ENCODE measurements around the gene PPM1H. TPM values are rescaled to one million over a fixed set of nuclear protein-coding genes. Genes with fewer than 3 reads are reported as not detected.

The PPM1H gene
- total RNA-seq, 1 donor from 2014 or later, result 8.3 TPM

DNA sequence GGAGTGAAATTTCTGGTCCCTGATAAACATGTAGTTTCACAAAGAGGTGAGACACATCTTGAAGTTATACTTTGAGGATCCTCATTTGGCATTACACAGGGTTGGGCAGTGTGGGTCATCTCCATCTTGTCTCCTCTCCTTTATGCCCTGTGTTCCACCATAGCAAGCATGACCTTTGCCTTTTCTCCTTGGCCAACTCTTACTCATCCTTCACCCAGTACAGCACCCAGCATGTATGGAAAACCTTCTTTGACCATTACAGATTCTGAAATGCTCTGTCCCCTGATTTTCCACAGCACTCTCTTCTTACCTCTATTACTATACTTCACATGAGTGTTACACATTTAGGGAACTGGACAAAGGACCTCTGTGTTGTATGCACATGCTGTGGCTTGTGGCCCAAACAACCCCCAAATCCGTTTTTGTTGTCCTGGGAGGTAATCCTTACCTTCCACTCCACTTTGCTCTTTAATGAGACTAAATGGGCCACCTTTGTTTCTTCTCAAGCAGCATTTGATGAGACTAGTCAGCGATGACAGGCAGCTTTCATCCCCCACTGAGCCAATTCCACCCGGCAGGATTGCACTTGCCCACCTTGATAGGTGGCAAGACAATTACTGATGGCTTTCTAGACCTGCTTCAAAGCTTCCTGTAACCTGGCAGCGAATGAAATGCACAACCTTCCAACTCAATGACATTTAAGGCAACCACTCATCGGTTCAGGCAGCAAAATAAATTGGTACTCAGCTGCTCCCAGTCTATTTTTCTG is 304.8 kb downstream of the PPM1H start:
- DNase-seq (ENCODE audit: missing footprints), result no peak
- intact Hi-C loops (cut with DNase I), result loop anchor here (2.0 kb wide), 2 partner anchors 27 to 163 kb away; no protein-coding TSS in a partner anchor
- no peak for ATAC-seq

- no peak for DNase-seq (ENCODE audit: missing footprints)
- ATAC-seq, result no peak
- intact Hi-C loops (cut with DNase I), result no loop called here
Observed at GRCh38 chr12:62629413-62629812, 305.5 kb downstream of the PPM1H start.

- DNase-seq (ENCODE audit: missing footprints) (no peak), ATAC-seq (no peak)
- intact Hi-C loops (cut with DNase I), result no loop called here
Observed at GRCh38 chr12:62627181-62627580, 307.8 kb downstream of the PPM1H start.

DNA sequence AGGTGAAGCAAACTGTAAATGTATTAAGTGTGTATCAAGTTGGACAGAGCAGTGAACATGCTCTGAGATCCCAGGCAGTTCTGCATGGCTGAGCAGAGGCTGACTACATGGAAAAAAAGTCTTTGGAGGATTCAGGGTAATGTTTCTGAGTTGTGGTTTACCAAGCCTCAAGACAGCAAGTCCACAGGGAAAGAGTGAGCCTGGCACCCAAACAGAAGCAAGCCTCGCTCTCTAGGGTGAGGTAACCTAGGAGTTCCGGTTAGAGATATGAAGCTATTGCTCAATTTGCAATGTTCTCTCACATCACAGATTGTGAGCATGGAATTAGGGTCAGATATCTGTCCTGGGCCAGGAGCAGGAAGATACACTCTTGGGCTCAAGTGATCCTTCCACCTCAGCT is 309.7 kb downstream of the PPM1H start:
- intact Hi-C loops (cut with DNase I), result no loop called here
- DNase-seq (ENCODE audit: missing footprints) (no peak), ATAC-seq (peak; percentile 79)

DNA sequence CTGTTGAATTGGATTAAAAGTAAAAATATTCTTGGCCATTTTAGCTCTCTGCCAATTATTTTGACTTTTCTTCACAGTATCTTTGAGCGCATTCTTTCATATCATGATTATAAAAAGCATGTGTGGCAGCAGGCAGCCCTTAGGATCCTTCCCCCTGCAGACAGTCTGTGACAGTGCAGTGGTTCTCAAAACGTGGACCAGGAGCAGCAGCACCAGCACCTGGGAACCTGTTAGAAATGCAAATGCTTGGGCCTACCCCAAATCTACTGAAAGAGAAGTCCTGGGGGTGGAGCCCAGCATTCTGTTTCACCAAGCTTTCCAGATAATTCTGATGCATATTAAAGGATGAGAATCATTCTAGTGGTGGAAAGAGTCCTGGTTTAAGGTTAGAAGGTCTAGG is 312.8 kb downstream of the PPM1H start:
- no peak for ATAC-seq
- DNase-seq (ENCODE audit: missing footprints), result no peak
- intact Hi-C loops (cut with DNase I), result no loop called here

DNA sequence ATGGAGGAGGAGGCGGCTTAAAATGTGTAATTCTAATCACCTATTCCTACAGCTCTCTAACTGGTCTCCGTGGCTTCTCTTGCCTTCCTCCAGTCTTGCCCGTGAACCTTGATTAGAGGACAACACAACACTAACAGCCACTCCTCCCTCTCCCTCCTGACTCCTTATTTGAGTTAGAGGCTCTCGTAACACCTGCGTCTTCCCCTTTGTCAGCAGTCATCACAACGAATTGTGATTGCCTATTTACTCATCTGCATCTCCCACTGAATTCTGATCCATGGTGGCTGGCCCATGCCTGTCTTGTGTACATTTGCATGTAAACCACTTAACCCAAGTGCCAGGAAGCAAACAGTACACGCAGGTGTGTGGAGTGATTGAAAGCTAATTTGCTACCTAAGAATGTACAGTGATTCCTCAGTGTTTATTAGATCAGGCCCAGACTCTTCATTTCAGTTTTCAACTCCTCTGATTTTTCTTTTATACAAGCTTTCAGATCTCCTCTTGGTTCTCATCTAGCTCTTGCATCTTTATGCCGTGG is 313.8 kb downstream of the PPM1H start:
- ATAC-seq, result no peak
- intact Hi-C loops (cut with DNase I), result no loop called here

GRCh38 chr12:62618930-62619329 is 316.0 kb downstream of the PPM1H start:
- intact Hi-C loops (cut with DNase I), result no loop called here
- DNase-seq (ENCODE audit: missing footprints), result no peak

More for the DNA sequence above, 313.8 kb downstream of the PPM1H start:
- no peak for DNase-seq (ENCODE audit: missing footprints)

GRCh38 chr12:62618319-62618718 is 316.6 kb downstream of the PPM1H start:
- intact Hi-C loops (cut with DNase I), result no loop called here
- DNase-seq (ENCODE audit: missing footprints) (no peak), ATAC-seq (no peak)

More at GRCh38 chr12:62618930-62619329, 316.0 kb downstream of the PPM1H start:
- ATAC-seq, result no peak

GRCh38 chr12:62613081-62613480 is 321.9 kb downstream of the PPM1H start:
- DNase-seq (ENCODE audit: missing footprints), result no peak
- no peak for ATAC-seq
- intact Hi-C loops (cut with DNase I), result no loop called here

DNA sequence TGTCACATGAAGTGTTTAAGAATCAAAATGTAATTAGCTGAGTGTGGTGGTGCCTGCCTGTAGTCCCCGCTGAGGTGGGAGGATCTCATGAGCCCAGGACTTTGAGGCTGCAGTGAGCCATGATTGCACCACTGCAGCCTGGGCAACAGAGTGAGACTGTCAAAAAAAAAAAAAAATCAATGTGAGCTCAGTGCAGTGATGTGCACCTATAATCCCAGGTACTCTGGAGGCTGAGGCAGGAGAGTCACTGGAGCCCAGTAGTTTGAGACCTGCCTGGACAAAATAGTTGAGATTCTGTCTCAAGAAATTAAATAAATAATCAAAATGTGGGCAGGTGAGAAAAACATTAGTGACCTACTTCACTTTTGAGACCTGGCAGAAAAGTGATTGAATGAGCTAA is 328.3 kb downstream of the PPM1H start:
- intact Hi-C loops (cut with DNase I), result loop anchor here (10.0 kb wide), 1 partner anchor 328 kb away; the partner anchor contains the start of gene PPM1H
- DNase-seq (ENCODE audit: missing footprints), result no peak
- no peak for ATAC-seq

- intact Hi-C loops (cut with DNase I), result loop anchor here (10.0 kb wide), 1 partner anchor 329 kb away; the partner anchor contains the start of gene PPM1H
- DNase-seq (ENCODE audit: missing footprints), result no peak
- no peak for ATAC-seq
Observed at GRCh38 chr12:62605981-62606380, 329.0 kb downstream of the PPM1H start.

DNA sequence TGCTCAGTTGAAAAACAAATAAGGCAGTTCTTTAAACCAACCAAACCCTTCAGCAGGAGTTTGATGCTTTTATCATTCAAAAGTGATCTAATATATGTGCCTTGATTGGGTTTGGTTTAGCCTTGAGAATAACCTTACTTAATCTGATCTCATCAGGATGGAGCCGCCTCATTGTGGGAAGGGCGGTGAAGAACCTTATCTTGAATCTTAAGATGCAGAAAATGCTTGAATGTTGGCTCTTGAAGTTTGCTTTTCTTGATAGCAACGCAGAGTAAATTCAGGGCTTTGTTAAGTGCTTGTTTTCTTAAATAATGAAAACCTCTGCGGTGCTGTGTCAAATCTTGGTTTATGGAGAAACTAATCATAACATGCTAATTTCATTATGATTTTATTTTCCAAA is 330.1 kb downstream of the PPM1H start:
- intact Hi-C loops (cut with DNase I), result loop anchor here (5.0 to 10.0 kb wide), 2 partner anchors 97 to 330 kb away; partner anchors contain the start of gene PPM1H
- DNase-seq (ENCODE audit: missing footprints) (no peak), ATAC-seq (no peak)

DNA sequence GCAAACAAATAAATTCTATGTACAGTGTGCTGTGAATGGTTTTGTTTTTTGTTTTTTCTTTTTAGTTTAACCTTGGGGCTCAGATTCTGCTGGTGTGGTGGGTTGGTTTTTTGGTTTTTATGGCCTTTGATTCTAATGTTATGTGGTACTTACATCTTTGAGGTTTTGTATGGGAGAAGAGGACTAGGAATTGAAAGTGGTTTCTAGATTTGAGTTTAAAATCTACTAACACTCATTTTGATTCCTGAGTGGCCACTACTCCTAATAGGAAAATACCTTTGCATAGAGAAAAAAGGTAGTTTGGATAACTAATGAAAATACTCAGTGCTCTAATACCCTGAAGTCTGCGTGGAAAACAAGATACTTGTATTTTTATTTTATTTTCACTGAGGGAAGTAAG is 330.6 kb downstream of the PPM1H start:
- intact Hi-C loops (cut with DNase I), result loop anchor here (5.0 to 10.0 kb wide), 2 partner anchors 98 to 330 kb away; partner anchors contain the start of gene PPM1H
- DNase-seq (ENCODE audit: missing footprints) (no peak), ATAC-seq (no peak)

DNA sequence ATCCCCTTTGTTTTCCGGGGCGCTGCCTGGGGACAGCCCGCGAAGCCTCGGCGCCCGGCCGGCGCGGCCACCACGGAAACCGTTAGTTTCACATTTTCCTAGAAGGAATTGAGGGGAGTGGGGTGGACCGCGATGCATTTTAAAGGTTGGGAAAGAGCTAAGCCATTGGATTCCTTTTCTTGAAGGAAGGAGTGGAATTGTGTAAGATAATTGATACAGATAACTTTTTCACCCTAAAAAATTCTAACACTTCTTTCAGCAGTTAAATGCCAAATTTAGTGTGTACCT is 331.2 kb downstream of the PPM1H start:
- ATAC-seq (no peak), DNase-seq (ENCODE audit: missing footprints) (no peak)
- intact Hi-C loops (cut with DNase I), result loop anchor here (1.0 to 10.0 kb wide), 4 partner anchors 27 to 331 kb away; partner anchors contain the start of gene PPM1H

GRCh38 chr12:62603061-62603810 is 331.7 kb downstream of the PPM1H start:
- peak; percentile 93 for DNase-seq (ENCODE audit: missing footprints)
- peak; percentile 94 for ATAC-seq
- intact Hi-C loops (cut with DNase I), result loop anchor here (1.0 to 10.0 kb wide), 4 partner anchors 28 to 332 kb away; partner anchors contain the start of gene PPM1H

DNA sequence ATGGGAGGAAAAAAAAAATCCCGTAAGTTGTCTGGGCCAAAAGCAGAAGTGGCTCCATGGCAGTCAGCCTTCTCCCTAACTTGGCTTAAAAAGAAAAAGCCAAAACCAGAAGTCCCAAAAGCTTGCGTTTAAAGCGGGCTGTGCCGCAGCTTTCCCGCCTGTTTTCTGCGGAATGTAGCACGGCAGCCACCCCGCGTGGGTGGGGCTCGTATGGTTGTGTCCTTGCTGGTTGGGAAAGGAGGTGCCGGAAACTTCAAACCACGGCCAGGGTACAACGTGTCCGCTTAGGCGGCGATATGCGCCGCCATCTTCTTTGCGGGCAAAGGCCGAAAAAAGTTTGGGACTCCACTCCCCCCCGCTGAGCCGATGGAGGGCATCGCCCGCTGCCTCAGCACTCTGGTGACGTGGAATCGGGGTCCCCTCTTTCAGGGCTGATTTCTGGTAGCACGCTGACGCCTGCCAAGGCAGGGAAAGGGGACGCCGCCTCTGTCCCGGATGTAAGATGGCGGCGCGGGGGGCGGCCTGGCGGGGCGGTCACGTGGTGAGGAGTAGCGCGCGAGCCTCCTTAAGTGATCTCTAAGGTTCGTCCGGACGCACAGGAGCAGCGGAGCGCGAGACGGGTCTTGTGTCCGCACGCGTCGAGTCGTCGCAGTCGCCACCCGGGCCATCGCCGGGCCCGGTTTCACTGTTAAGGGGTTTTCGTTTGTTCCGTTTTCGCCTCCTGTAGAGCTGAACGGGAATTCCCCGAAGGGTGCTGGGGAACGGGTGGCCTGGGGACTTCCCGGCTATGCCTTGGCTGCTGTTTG is 332.5 kb downstream of the PPM1H start:
- peak; percentile 96 for DNase-seq (ENCODE audit: missing footprints)
- intact Hi-C loops (cut with DNase I), result loop anchor here (1.0 to 10.0 kb wide), 4 partner anchors 28 to 332 kb away; partner anchors contain the start of gene PPM1H
- peak; percentile 92 for ATAC-seq

- ATAC-seq, result no peak
- DNase-seq (ENCODE audit: missing footprints), result no peak
- intact Hi-C loops (cut with DNase I), result loop anchor here (2.0 to 10.0 kb wide), 3 partner anchors 29 to 333 kb away; partner anchors contain the start of gene PPM1H
Observed at GRCh38 chr12:62601765-62602164, 333.2 kb downstream of the PPM1H start.

GRCh38 chr12:62599854-62600437 is 335.0 kb downstream of the PPM1H start:
- no peak for DNase-seq (ENCODE audit: missing footprints)
- intact Hi-C loops (cut with DNase I), result loop anchor here (5.0 to 10.0 kb wide), 2 partner anchors 102 to 335 kb away; partner anchors contain the start of gene PPM1H
- no peak for ATAC-seq
